ENCODE results near the gene PPARA.

DNA sequence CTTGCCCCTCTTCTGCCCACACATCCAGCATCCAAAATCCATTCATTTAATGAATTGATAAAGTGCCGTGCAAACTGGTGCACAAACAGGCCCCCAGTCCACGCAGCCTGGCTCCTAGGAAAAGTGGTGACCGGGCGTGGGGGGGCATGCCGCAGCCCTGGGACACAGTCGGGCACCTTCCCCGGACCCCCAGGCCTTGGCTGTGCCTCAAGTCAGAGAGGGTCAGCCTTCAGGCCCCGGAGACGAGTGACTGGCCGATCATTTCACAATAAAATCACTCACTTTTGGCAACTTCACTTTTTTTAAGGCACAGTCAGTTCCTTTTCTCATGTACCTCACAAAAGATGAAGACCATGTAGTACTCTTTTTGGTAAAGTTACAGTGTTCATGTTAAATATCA, 91.8 kb downstream of the PPARA start:
- TF ChIP-seq, protein P1, sequence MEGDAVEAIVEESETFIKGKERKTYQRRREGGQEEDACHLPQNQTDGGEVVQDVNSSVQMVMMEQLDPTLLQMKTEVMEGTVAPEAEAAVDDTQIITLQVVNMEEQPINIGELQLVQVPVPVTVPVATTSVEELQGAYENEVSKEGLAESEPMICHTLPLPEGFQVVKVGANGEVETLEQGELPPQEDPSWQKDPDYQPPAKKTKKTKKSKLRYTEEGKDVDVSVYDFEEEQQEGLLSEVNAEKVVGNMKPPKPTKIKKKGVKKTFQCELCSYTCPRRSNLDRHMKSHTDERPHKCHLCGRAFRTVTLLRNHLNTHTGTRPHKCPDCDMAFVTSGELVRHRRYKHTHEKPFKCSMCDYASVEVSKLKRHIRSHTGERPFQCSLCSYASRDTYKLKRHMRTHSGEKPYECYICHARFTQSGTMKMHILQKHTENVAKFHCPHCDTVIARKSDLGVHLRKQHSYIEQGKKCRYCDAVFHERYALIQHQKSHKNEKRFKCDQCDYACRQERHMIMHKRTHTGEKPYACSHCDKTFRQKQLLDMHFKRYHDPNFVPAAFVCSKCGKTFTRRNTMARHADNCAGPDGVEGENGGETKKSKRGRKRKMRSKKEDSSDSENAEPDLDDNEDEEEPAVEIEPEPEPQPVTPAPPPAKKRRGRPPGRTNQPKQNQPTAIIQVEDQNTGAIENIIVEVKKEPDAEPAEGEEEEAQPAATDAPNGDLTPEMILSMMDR (conservative IDR thresholded peaks at IDR 0.05; ENCODE audit: low read depth, low read length), result no peak
- TF ChIP-seq POLR2A (IDR thresholded peaks at IDR 0.05; ENCODE audit: low read depth, low read length) (no peak), RAD21 (IDR thresholded peaks at IDR 0.05; ENCODE audit: low read length) (no peak), RFX5 (IDR thresholded peaks at IDR 0.05; ENCODE audit: low read depth, low read length) (no peak), CEBPB (IDR thresholded peaks at IDR 0.05; ENCODE audit: low read depth, low read length) (no peak), MAZ (IDR thresholded peaks at IDR 0.05; ENCODE audit: borderline replicate concordance, low read depth, low read length) (no peak)

Measured in IMR-90 (cell line).